HEK293 (cell line): ENCODE results near the gene CNKSR3.

ENCODE experiments used
- CTCF ChIA-PET: fragments of 350-600 bp; formaldehyde crosslinking; extraction: SDS; loops from one replicate; lab custom pipeline; 2021; ENCODE audit warnings: antibody characterized with exemption; lab: Yijun Ruan, JAX
- POLR2A ChIA-PET: fragments of 300-600 bp; formaldehyde crosslinking; extraction: SDS; loops from one replicate; lab custom pipeline; 2020; ENCODE audit warnings: antibody characterized with exemption, inconsistent platforms; lab: Yijun Ruan, JAX
- H3K27ac ChIP-seq: fragments of 200-500 bp; sonication (Bioruptor generic); 2 replicates; pipeline ENCODE4 v1.5.1; 2014; ENCODE audit warnings: low read depth, low read length, control low read depth, inconsistent platforms; ENCODE audit errors: extremely low read depth
- H3K36me3 ChIP-seq, 2 experiments: fragments of 200-500 bp in 1 of 2; sonication (Bioruptor generic) in 1 of 2; 1 replicate in 1 of 2; 2 replicates in 1 of 2; pipeline ENCODE4 v1.5.1; 2014 to 2017; ENCODE audit warnings: inconsistent platforms in 2 of 2, low read length in 2 of 2; ENCODE audit not compliant: control insufficient read depth in 2 of 2, insufficient read depth in 1 of 2
- H3K4me1 ChIP-seq: fragments of 200-500 bp; sonication (Bioruptor generic); 2 replicates; pipeline ENCODE4 v1.5.1; 2014; ENCODE audit warnings: mild to moderate bottlenecking, low read length, inconsistent platforms; ENCODE audit not compliant: control insufficient read depth, insufficient read depth
- H3K4me3 ChIP-seq: 2 replicates; pipeline ENCODE4 v1.5.1; 2011; ENCODE audit warnings: low read depth, mild to moderate bottlenecking, control low read depth, low read length, moderate library complexity
- H3K9me3 ChIP-seq: fragments of 200-500 bp; sonication (Bioruptor generic); 2 replicates; pipeline ENCODE4 v1.5.1; 2014; ENCODE audit warnings: low read depth, low read length, inconsistent platforms; ENCODE audit not compliant: control insufficient read depth, insufficient read depth
- AEBP2 ChIP-seq: fragments of 450-650 bp; formaldehyde crosslinking; IDR thresholded peaks from 2 replicates; pipeline ENCODE4 v1.5.1; 2016; ENCODE audit warnings: missing biosample characterization, missing genetic modification characterization, borderline replicate concordance
- BCL11A ChIP-seq: fragments of 450-650 bp; formaldehyde crosslinking; IDR thresholded peaks from 2 replicates; pipeline ENCODE4 v1.5.1; 2016; ENCODE audit warnings: low read depth, missing biosample characterization, missing genetic modification characterization
- KLF7 ChIP-seq: fragments of 450-650 bp; formaldehyde crosslinking; IDR thresholded peaks from 2 replicates; pipeline ENCODE4 v1.5.1; 2016; ENCODE audit warnings: missing biosample characterization, missing genetic modification characterization, borderline replicate concordance
- OVOL3 ChIP-seq: fragments of 450-650 bp; formaldehyde crosslinking; IDR thresholded peaks from 2 replicates; pipeline ENCODE4 v1.5.1; 2016; ENCODE audit warnings: missing biosample characterization, missing genetic modification characterization
- RBAK ChIP-seq: fragments of 450-650 bp; formaldehyde crosslinking; IDR thresholded peaks from 2 replicates; pipeline ENCODE4 v1.5.1; 2016; ENCODE audit warnings: missing biosample characterization, missing genetic modification characterization
- SCRT1 ChIP-seq: fragments of 450-650 bp; formaldehyde crosslinking; IDR thresholded peaks from 2 replicates; pipeline ENCODE4 v1.5.1; 2016; ENCODE audit warnings: missing biosample characterization, missing genetic modification characterization, borderline replicate concordance
- ZBTB6 ChIP-seq: fragments of 450-650 bp; formaldehyde crosslinking; IDR thresholded peaks from 2 replicates; pipeline ENCODE4 v1.5.1; 2017; ENCODE audit warnings: missing biosample characterization, missing genetic modification characterization
- ZNF112 ChIP-seq: fragments of 450-650 bp; formaldehyde crosslinking; IDR thresholded peaks from 2 replicates; pipeline ENCODE4 v1.5.0; 2017; ENCODE audit warnings: missing biosample characterization, missing genetic modification characterization
- ZNF146 ChIP-seq: fragments of 450-650 bp; formaldehyde crosslinking; IDR thresholded peaks from 2 replicates; pipeline ENCODE4 v1.5.1; 2016; ENCODE audit warnings: missing biosample characterization, missing genetic modification characterization
- ZNF24 ChIP-seq: fragments of 450-650 bp; formaldehyde crosslinking; IDR thresholded peaks from 2 replicates; pipeline ENCODE4 v1.5.1; 2016; ENCODE audit warnings: missing biosample characterization, missing genetic modification characterization
- ZNF266 ChIP-seq: fragments of 450-650 bp; formaldehyde crosslinking; IDR thresholded peaks from 2 replicates; pipeline ENCODE4 v1.5.1; 2016; ENCODE audit warnings: missing biosample characterization, missing genetic modification characterization, low read depth
- ZNF416 ChIP-seq: fragments of 450-650 bp; formaldehyde crosslinking; IDR thresholded peaks from 2 replicates; pipeline ENCODE4 v1.5.1; 2016; ENCODE audit warnings: missing biosample characterization, missing genetic modification characterization
- ZNF449 ChIP-seq: fragments of 450-650 bp; formaldehyde crosslinking; IDR thresholded peaks from 2 replicates; pipeline ENCODE4 v1.5.1; 2017; ENCODE audit warnings: missing biosample characterization, mild to moderate bottlenecking, missing genetic modification characterization, moderate library complexity
- ZNF544 ChIP-seq: fragments of 450-650 bp; formaldehyde crosslinking; IDR thresholded peaks from 2 replicates; pipeline ENCODE4 v1.5.0; 2017; ENCODE audit warnings: missing biosample characterization, missing genetic modification characterization
- ZNF580 ChIP-seq: fragments of 450-650 bp; formaldehyde crosslinking; IDR thresholded peaks from 2 replicates; pipeline ENCODE4 v1.5.1; 2016; ENCODE audit warnings: missing biosample characterization, missing genetic modification characterization
- ZNF645 ChIP-seq: fragments of 450-650 bp; formaldehyde crosslinking; IDR thresholded peaks from 2 replicates; pipeline ENCODE4; 2016; ENCODE audit warnings: missing biosample characterization, missing genetic modification characterization
- ZNF677 ChIP-seq: fragments of 450-650 bp; IDR thresholded peaks from 2 replicates; pipeline ENCODE4 v1.5.0; 2018; ENCODE audit warnings: missing biosample characterization, mild to moderate bottlenecking, missing genetic modification characterization, moderate library complexity
- ZNF76 ChIP-seq: fragments of 450-650 bp; formaldehyde crosslinking; IDR thresholded peaks from 2 replicates; pipeline ENCODE4; 2016; ENCODE audit warnings: low read depth, missing biosample characterization, missing genetic modification characterization, borderline replicate concordance
- ZSCAN5A ChIP-seq: fragments of 450-650 bp; formaldehyde crosslinking; IDR thresholded peaks from 2 replicates; pipeline ENCODE4 v1.5.1; 2016; ENCODE audit warnings: missing biosample characterization, missing genetic modification characterization

CNKSR3 gene

GRCh38 chr6:154377726-154378125, 132.8 kb downstream of the CNKSR3 start (continued):
- TF ChIP-seq ZNF416 (tag by site-specific recombination), result no peak
- TF ChIP-seq ZNF112 (tag by site-specific recombination), result no peak
- TF ChIP-seq ZNF266, result no peak
- no peak for TF ChIP-seq AEBP2

- no peak overlapping the region for H3K27ac ChIP-seq
- no peaks in the 10 kb centered on the region for H3K9me3 ChIP-seq
- no peaks in the 10 kb centered on the region for H3K36me3 ChIP-seq
- H3K4me1 ChIP-seq, result no peaks in the 10 kb centered on the region
- TF ChIP-seq KLF7 (tag by site-specific recombination), result no peak
- TF ChIP-seq ZNF544 (tag by site-specific recombination), result no peak
- TF ChIP-seq OVOL3 (tag by site-specific recombination), result no peak
- no peak for TF ChIP-seq RBAK (tag by site-specific recombination)
- peak; percentile 100 for TF ChIP-seq ZNF146 (tag by site-specific recombination)
- no peak for TF ChIP-seq ZNF76 (tag by site-specific recombination)
- TF ChIP-seq ZNF580, result peak; percentile 88; the same call in 1 of the 2 replicates
- TF ChIP-seq ZNF24, result no peak
- TF ChIP-seq BCL11A, result no peak
- no peak for TF ChIP-seq SCRT1 (tag by site-specific recombination)
- no peak for TF ChIP-seq ZNF645
- peak; percentile 67 for TF ChIP-seq ZSCAN5A
- no peak for TF ChIP-seq ZBTB6 (tag by site-specific recombination)
- no peak for TF ChIP-seq ZNF449 (tag by site-specific recombination)
- TF ChIP-seq ZNF677 (tag by site-specific recombination), result no peak
- H3K4me3 ChIP-seq, result no peak overlapping the region
- CTCF ChIA-PET, result interaction anchor here (0.7 kb wide), 1 partner anchor 199 kb away, joined by 3 read pairs; no protein-coding TSS in a partner anchor
- POLR2A ChIA-PET, result no interaction called here
These were observed 136.5 kb downstream of the CNKSR3 start for GRCh38 chr6:154373971-154374370.
